GM21619 (cell line): ENCODE data around the gene PTPA.
"Not testable (repeated sequence)": the region's sequence is repeated elsewhere in the genome, so short reads cannot be mapped to it uniquely, and the experiment has no call there.

Experiments used
- ATAC-seq: cut with Tn5 transposase; IDR thresholded peaks from one replicate; pipeline ENCODE4 v1.9.1; 2021; ENCODE audit not compliant: unreplicated experiment

PTPA gene

GRCh38 chr9:129108805-129109536 lies 2.2 kb upstream of the PTPA start:
- no peak for ATAC-seq

DNA sequence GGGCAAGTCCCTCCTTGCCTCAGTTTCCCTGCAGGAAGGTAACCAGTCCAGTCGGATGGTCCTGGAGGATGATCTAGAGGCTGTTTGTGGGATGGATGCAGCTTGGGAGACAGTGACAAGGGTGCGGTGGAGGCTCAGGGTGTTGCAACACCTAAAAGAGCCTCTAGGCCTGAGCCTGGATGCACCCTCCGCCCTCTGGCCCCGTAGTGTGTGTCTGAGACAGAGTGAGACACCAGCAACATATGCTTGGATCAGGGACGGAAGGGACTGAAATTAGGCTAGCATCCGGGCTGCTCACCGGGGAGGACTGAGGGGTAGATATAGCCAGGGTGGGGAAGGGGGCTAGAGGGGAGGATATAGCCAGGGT lies 1.7 kb upstream of the PTPA start:
- ATAC-seq: no peak

DNA sequence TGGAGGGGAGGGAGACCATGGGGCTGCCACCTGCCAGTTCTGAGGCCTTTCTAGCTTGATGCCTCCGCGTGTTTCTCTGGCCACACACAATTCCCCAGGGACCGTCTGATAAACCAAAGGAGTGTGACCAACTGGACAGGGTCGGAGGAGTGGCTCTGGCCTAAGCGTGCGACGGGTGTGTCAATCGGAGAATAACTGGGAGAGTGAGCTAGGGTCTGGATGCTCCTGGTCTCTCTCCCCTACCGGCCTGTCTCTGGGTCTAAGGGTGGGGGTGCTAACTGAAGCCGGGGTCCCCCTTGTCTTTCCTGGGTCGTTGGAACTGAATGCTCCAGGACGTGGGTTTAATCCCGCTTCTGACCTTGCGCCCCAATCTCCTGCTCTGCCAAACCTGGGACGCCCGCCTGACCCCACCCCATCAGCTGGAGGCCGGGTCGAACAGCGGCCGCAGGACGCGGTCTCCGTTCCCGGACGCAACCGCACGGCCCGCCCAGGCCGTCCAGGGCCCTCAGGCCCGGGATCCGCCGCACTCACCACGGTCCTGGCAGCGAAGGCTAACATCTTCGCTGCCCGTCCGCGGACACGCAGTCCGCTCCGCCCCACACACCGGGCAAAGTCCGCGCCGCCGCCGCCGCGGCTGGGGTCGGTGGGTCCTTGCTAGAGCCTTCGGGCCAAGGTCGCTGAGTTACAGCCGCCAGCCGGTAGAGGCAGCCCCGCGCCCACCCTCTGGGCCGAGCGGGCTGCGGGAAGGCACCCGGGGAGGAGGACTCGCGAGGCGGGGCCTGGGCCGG lies 1.1 kb upstream of the PTPA start:
- peak; percentile 9 for ATAC-seq

- ATAC-seq: no peak
Measured at GRCh38 chr9:129111528-129112151, 425 bp downstream of the PTPA start.

DNA sequence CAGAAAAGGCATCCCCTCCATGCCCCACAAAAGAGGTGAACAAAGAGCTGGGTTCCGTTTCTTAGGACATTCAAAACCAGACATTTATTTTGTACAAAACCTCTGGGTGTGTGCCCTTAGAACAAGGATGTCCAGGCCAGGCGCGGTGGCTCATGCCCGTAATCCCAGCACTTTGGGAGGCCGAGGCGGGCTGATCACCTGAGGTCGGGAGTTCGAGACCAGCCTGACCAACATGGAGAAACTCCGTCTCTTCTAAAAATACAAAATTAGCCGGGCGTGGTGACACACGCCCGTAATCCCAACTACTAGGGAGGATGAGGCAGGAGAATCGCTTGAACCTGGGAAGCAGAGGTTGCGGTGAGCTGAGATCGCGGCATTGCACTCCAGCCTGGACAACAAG lies 1.3 kb downstream of the PTPA start:
- not testable (repeated sequence) for ATAC-seq

DNA sequence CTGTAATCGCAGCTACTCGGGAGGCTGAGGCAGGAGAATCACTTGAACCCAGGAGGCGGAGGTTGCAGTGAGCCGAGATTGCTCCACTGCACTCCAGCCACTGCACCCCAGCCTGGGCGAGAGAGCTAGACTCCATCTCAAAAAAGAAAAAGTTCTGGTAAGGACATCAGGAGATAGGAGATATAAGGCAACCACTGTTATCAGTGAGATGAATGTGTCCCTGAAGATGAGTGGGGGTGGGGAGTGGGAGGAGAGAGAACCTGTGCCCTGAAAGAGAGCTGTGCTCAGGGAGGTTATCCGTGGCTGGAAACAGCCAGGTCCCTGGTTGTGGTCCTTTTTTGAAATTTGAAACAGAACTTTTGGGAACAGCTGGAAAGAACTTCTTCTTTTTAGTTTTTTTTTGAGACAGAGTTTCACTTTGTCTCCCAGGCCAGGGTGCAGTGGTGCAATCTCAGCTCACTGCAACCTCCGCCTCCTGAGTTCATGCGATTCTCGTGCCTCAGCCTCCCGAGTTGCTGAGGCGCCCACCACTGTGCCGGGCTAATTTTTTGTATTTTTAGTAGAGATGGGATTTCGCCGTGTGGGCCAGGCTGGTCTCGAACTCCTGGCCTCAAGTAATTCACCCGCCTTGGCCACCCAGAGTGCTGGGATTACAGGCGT lies 2.6 kb downstream of the PTPA start:
- no peak for ATAC-seq

- no peak for ATAC-seq
Measured at GRCh38 chr9:129118799-129119198, 7.6 kb downstream of the PTPA start.

DNA sequence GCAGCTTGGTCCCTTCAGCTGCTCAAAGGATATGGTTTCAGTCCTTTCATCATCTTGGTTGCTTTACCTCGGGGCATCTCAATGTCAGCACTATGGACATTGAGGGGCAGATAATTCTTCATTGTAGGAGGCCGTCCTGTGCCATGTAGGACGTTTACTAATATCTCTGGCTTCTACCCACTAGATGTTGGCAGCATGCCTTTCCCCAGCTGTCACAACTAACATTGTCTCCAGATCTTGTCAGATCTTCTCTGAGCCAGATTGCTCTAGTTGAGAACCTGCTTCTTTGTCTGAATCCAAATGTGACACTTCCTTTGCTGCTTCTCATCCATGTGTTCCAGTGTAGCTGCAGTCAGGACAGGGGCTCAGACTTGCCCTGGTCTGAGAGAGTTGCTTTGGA lies 10.3 kb downstream of the PTPA start:
- ATAC-seq: no peak

DNA sequence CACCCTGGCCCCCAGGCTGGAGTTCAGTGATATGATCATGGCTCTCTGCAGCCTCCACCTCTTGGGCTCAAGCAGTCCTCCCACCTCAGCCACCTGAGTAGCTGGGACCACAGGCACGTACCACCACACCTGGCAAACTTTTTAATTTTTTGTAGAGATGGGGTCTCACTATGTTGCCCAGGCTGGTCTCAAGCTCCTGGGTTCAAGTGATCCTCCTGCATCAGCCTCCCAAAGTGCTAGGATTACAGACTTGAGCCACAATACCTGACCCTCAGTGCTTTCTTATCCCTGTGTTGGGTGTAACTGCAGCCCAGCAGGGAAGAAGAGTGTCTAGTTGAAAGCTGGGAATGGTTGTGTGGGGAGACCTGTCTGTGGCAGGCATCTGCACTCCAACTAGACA lies 10.9 kb downstream of the PTPA start:
- no peak for ATAC-seq

DNA sequence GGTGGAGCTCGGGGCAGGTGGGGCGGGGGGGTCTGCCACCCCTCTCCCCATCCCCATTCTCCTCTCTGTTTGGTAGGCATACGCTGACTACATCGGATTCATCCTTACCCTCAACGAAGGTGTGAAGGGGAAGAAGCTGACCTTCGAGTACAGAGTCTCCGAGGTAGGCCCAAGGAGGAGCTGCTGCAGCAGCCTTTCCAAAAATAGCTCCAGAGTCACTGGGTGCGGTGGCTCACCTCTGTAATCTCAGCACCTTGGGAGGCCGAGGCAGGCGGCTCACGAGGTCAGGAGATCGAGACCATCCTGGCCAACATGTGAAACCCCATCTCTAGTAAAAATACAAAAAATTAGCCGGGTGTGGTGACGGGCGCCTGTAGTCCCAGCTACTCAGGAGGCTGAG lies 11.8 kb downstream of the PTPA start:
- ATAC-seq: not testable (repeated sequence)

DNA sequence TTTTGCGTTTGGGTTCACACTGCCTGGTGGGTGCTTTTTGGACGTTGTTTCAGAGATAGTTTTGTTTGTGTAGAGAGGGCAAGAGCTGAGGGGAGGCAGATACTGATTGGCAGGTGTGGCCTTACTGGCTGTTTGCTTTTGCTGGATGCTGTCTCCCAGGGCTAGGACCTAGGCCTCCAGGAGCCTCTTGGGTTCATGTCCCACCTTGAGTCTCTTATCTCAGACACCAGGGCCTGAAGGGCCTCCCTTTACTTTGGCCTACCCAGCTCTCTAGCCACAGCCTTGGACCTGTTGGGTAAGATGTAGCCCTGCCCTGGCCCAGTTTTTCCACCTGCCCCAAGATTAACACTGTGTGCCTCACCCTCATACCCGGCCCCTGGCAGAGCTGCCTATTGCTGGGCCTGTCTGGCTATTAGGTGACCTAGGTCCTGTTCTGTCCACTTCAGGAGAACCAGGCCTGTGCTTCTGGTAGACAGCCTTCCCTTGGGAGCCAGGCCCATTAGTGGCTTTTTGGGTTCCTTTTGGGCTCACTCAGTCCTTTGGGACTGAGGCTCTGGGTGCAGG lies 13.4 kb downstream of the PTPA start:
- no peak for ATAC-seq

GRCh38 chr9:129125478-129125877 lies 14.3 kb downstream of the PTPA start:
- ATAC-seq: no peak

GRCh38 chr9:129126749-129127618 lies 15.8 kb downstream of the PTPA start:
- ATAC-seq: no peak

DNA sequence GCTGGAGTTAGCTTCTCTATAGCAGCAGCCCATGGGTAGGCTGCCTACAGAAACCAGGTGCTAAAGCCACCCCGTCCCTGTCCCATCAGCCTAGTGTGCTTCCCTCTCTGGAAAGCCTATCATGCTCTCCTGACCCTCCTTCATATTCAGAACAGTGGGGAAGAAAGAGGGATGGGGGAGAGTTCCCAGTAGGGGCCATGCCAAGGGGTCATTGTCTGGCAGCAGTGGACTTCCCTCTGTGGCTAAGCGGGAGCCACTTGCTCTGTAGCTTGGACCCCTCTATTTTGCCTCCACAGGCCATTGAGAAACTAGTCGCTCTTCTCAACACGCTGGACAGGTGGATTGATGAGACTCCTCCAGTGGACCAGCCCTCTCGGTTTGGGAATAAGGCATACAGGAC lies 17.5 kb downstream of the PTPA start:
- no peak for ATAC-seq

GRCh38 chr9:129130271-129130670 lies 19.1 kb downstream of the PTPA start:
- not testable (repeated sequence) for ATAC-seq

GRCh38 chr9:129130791-129131190 lies 19.6 kb downstream of the PTPA start:
- ATAC-seq: no peak

GRCh38 chr9:129131300-129132145 lies 20.3 kb downstream of the PTPA start:
- ATAC-seq: peak; percentile 57

DNA sequence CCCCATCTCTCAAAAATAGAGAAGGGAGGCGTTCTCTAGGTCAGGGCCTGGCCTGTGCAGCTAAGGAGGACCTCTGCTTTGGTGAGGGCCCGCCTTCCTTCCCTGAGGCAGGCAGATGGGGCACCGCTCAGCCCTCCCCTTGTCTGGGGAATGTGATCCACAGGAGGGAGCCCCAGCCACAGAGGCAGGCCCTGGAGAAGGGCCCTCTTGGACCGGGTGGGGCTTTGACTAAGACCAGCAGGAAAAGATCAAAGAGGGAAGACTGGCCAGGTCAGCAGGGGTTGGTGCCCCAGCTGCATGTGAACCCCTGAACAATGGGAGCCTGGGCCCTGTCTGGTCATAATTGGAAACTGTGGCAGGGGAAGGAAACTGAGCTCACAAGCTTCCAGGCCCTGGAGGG lies 21.9 kb downstream of the PTPA start:
- no peak for ATAC-seq

- no peak for ATAC-seq
Measured at GRCh38 chr9:129135476-129135875, 24.3 kb downstream of the PTPA start.
